Measurements from ENCODE around the gene SH3PXD2A. TPM values are rescaled to one million over a fixed set of nuclear protein-coding genes. Genes with fewer than 3 reads are reported as not detected.

Gene SH3PXD2A
- total and polyA plus RNA-seq, 2 of the 4 experiments (the other 2 are of a cell fraction): 6.3 to 23.0 TPM

- CTCF ChIA-PET: no interaction called here
These were observed 14.7 kb downstream of the SH3PXD2A start for GRCh38 chr10:103840740-103841070.

More at GRCh38 chr10:103840740-103841070, 14.7 kb downstream of the SH3PXD2A start:
- no peak overlapping the region for H2AK5ac ChIP-seq (ENCODE audit: low read depth, low read length)
- no peak overlapping the region for H3K23ac ChIP-seq (ENCODE audit: low read depth, low read length)
- H3K9me3 ChIP-seq (ENCODE audit: control insufficient read depth, insufficient read depth, low read length): no peaks in the 10 kb centered on the region
- peaks cover 8% of the 10 kb centered on the region for H3K9me1 ChIP-seq (ENCODE audit: insufficient read depth, low read length)
- dilution Hi-C loops (cut with HindIII; ENCODE audit: low sequenced_read_pairs, unreplicated experiment): no loop called here
- H4K20me1 ChIP-seq (ENCODE audit: insufficient read depth, low read length): peaks cover 2% of the 10 kb centered on the region; the same call in 1 of the 2 replicates
- no peak overlapping the region for H2BK20ac ChIP-seq (ENCODE audit: low read depth, low read length)
- no peaks in the 10 kb centered on the region for H3K27me3 ChIP-seq (ENCODE audit: control insufficient read depth, insufficient read depth, low read length)
- no peak overlapping the region for H3K4me2 ChIP-seq (ENCODE audit: low read depth, low read length)
- intact Hi-C loops (cut with micrococcal nuclease): no loop called here
- no peak overlapping the region for H2BK120ac ChIP-seq (ENCODE audit: low read depth, low read length)
- H3K14ac ChIP-seq (replicated peaks; ENCODE audit: low read depth, low read length): no peak overlapping the region
- in situ Hi-C loops (cut with MboI; ENCODE audit: low sequenced_read_pairs): no loop called here
- no peak overlapping the region for H2AK9ac ChIP-seq (replicated peaks; ENCODE audit: low read depth, low read length, poor library complexity)
- peaks cover 32 to 73% of the 10 kb centered on the region in 2 experiments for H3K79me1 ChIP-seq (ENCODE audit: low read depth in 1 of 2, low read length in 2 of 2)
- no peak overlapping the region for H2AFZ ChIP-seq (replicated peaks; ENCODE audit: low read length, poor library complexity)
- DNase-seq: no peak
- H3K4me3 ChIP-seq (ENCODE audit: insufficient read depth, low read depth, low read length): no peak overlapping the region
- WGBS, 2 experiments (ENCODE audit: extremely low coverage in 2 of 2, insufficient read length in 1 of 2): 100% methylated on average over 1 of the region's 4 CpGs; no CpG with 5 or more reads in 1 of the 2 experiments
- H4K5ac ChIP-seq (ENCODE audit: low read depth, low read length): no peak overlapping the region
- no peak overlapping the region for H3K18ac ChIP-seq (ENCODE audit: low read depth, low read length)
- BruUV-seq (replicated peaks): no TSS peak
- H4K91ac ChIP-seq (ENCODE audit: insufficient read depth, low read depth, low read length): no peak overlapping the region
- TF ChIP-seq MAZ (IDR thresholded peaks at IDR 0.05; ENCODE audit: borderline replicate concordance, low read depth, low read length): no peak
- TF ChIP-seq, protein P1, sequence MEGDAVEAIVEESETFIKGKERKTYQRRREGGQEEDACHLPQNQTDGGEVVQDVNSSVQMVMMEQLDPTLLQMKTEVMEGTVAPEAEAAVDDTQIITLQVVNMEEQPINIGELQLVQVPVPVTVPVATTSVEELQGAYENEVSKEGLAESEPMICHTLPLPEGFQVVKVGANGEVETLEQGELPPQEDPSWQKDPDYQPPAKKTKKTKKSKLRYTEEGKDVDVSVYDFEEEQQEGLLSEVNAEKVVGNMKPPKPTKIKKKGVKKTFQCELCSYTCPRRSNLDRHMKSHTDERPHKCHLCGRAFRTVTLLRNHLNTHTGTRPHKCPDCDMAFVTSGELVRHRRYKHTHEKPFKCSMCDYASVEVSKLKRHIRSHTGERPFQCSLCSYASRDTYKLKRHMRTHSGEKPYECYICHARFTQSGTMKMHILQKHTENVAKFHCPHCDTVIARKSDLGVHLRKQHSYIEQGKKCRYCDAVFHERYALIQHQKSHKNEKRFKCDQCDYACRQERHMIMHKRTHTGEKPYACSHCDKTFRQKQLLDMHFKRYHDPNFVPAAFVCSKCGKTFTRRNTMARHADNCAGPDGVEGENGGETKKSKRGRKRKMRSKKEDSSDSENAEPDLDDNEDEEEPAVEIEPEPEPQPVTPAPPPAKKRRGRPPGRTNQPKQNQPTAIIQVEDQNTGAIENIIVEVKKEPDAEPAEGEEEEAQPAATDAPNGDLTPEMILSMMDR (conservative IDR thresholded peaks at IDR 0.05; ENCODE audit: low read depth, low read length): no peak
- TF ChIP-seq MAFK (IDR thresholded peaks at IDR 0.05; ENCODE audit: low read depth, low read length): no peak
- no peak for TF ChIP-seq RCOR1 (IDR thresholded peaks at IDR 0.05; ENCODE audit: insufficient replicate concordance, low read length)
- H3K4me1 ChIP-seq (ENCODE audit: control insufficient read depth, insufficient read depth, low read length): peaks cover 8% of the 10 kb centered on the region
- no peak for ATAC-seq (ENCODE audit: low read depth)
- no peak overlapping the region for H2BK15ac ChIP-seq (ENCODE audit: low read depth, low read length)
- no peak overlapping the region for H3K9ac ChIP-seq (ENCODE audit: low read depth, low read length)
- H2BK5ac ChIP-seq (ENCODE audit: low read depth, low read length, poor library complexity, severe bottlenecking): no peak overlapping the region
- H3K4ac ChIP-seq (ENCODE audit: low read depth, low read length): no peak overlapping the region
- H3K56ac ChIP-seq (ENCODE audit: extremely low read depth, insufficient read depth, low read length): no peak overlapping the region
- POLR2A ChIA-PET (ENCODE audit: unreplicated experiment): no interaction called here
- no peak overlapping the region for H3K27ac ChIP-seq (ENCODE audit: insufficient read depth, low read length)
- no peak overlapping the region for H4K8ac ChIP-seq (ENCODE audit: low read depth in 2 of 2, low read length in 2 of 2)
- no peaks in the 10 kb centered on the region for H3K36me3 ChIP-seq (ENCODE audit: control insufficient read depth, insufficient read depth, low read length)
